HEK293 (cell line): Measurements from ENCODE around the gene COLQ.

Experiments
- CTCF ChIA-PET: fragments of 350-600 bp; formaldehyde crosslinking; extraction: SDS; loops from one replicate; lab custom pipeline; 2021; ENCODE audit warnings: antibody characterized with exemption; lab: Yijun Ruan, JAX
- POLR2A ChIA-PET: fragments of 300-600 bp; formaldehyde crosslinking; extraction: SDS; loops from one replicate; lab custom pipeline; 2020; ENCODE audit warnings: antibody characterized with exemption, inconsistent platforms; lab: Yijun Ruan, JAX
- H3K27ac ChIP-seq: fragments of 200-500 bp; sonication (Bioruptor generic); 2 replicates; pipeline ENCODE4 v1.5.1; 2014; ENCODE audit warnings: low read depth, low read length, control low read depth, inconsistent platforms; ENCODE audit errors: extremely low read depth
- H3K36me3 ChIP-seq, 2 experiments: fragments of 200-500 bp in 1 of 2; sonication (Bioruptor generic) in 1 of 2; 1 replicate in 1 of 2; 2 replicates in 1 of 2; pipeline ENCODE4 v1.5.1; 2014 to 2017; ENCODE audit warnings: inconsistent platforms in 2 of 2, low read length in 2 of 2; ENCODE audit not compliant: control insufficient read depth in 2 of 2, insufficient read depth in 1 of 2
- H3K4me1 ChIP-seq: fragments of 200-500 bp; sonication (Bioruptor generic); 2 replicates; pipeline ENCODE4 v1.5.1; 2014; ENCODE audit warnings: mild to moderate bottlenecking, low read length, inconsistent platforms; ENCODE audit not compliant: control insufficient read depth, insufficient read depth
- H3K4me3 ChIP-seq: 2 replicates; pipeline ENCODE4 v1.5.1; 2011; ENCODE audit warnings: low read depth, mild to moderate bottlenecking, control low read depth, low read length, moderate library complexity
- H3K9me3 ChIP-seq: fragments of 200-500 bp; sonication (Bioruptor generic); 2 replicates; pipeline ENCODE4 v1.5.1; 2014; ENCODE audit warnings: low read depth, low read length, inconsistent platforms; ENCODE audit not compliant: control insufficient read depth, insufficient read depth
- ATF2 ChIP-seq: fragments of 450-650 bp; formaldehyde crosslinking; IDR thresholded peaks from 2 replicates; pipeline ENCODE4 v1.5.1; 2016; ENCODE audit warnings: missing biosample characterization, missing genetic modification characterization, low read depth
- GLI2 ChIP-seq: fragments of 450-650 bp; formaldehyde crosslinking; IDR thresholded peaks from 2 replicates; pipeline ENCODE4; 2017; ENCODE audit warnings: missing biosample characterization, missing genetic modification characterization, low read depth, borderline replicate concordance
- GLI4 ChIP-seq: fragments of 450-650 bp; formaldehyde crosslinking; IDR thresholded peaks from 2 replicates; pipeline ENCODE4 v1.5.1; 2016; ENCODE audit warnings: missing biosample characterization, missing genetic modification characterization
- KLF8 ChIP-seq: fragments of 450-650 bp; formaldehyde crosslinking; IDR thresholded peaks from 2 replicates; pipeline ENCODE4 v1.5.1; 2016; ENCODE audit warnings: missing biosample characterization, missing genetic modification characterization
- MEIS1 ChIP-seq: sonication (generic); formaldehyde crosslinking; IDR thresholded peaks from 2 replicates; pipeline ENCODE4 v1.8.1; 2022; ENCODE audit warnings: missing genetic modification reagents, mild to moderate bottlenecking, borderline replicate concordance
- OSR2 ChIP-seq: fragments of 450-650 bp; formaldehyde crosslinking; IDR thresholded peaks from 2 replicates; pipeline ENCODE4 v1.5.1; 2016; ENCODE audit warnings: missing biosample characterization, missing genetic modification characterization
- OVOL3 ChIP-seq: fragments of 450-650 bp; formaldehyde crosslinking; IDR thresholded peaks from 2 replicates; pipeline ENCODE4 v1.5.1; 2016; ENCODE audit warnings: missing biosample characterization, missing genetic modification characterization
- RBAK ChIP-seq: fragments of 450-650 bp; formaldehyde crosslinking; IDR thresholded peaks from 2 replicates; pipeline ENCODE4 v1.5.1; 2016; ENCODE audit warnings: missing biosample characterization, missing genetic modification characterization
- SCRT2 ChIP-seq: fragments of 450-650 bp; formaldehyde crosslinking; IDR thresholded peaks from 2 replicates; pipeline ENCODE4 v1.5.1; 2016; ENCODE audit warnings: missing biosample characterization, missing genetic modification characterization
- SP3 ChIP-seq: fragments of 450-650 bp; formaldehyde crosslinking; IDR thresholded peaks from 2 replicates; pipeline ENCODE4 v1.5.1; 2016; ENCODE audit warnings: missing biosample characterization, missing genetic modification characterization
- TRIM28 ChIP-seq: IDR thresholded peaks from 2 replicates; pipeline ENCODE4 v1.6.1; 2011; ENCODE audit warnings: low read length, control low read depth, borderline replicate concordance
- ZBTB8A ChIP-seq: fragments of 450-650 bp; formaldehyde crosslinking; IDR thresholded peaks from 2 replicates; pipeline ENCODE4 v1.5.1; 2016; ENCODE audit warnings: missing biosample characterization, missing genetic modification characterization
- ZFP37 ChIP-seq: fragments of 450-650 bp; formaldehyde crosslinking; IDR thresholded peaks from 2 replicates; pipeline ENCODE4 v1.5.1; 2016; ENCODE audit warnings: missing biosample characterization, missing genetic modification characterization
- ZNF112 ChIP-seq: fragments of 450-650 bp; formaldehyde crosslinking; IDR thresholded peaks from 2 replicates; pipeline ENCODE4 v1.5.0; 2017; ENCODE audit warnings: missing biosample characterization, missing genetic modification characterization
- ZNF133 ChIP-seq: fragments of 450-650 bp; formaldehyde crosslinking; IDR thresholded peaks from 2 replicates; pipeline ENCODE4 v1.5.1; 2016; ENCODE audit warnings: missing biosample characterization, missing genetic modification characterization
- ZNF155 ChIP-seq: fragments of 450-650 bp; formaldehyde crosslinking; IDR thresholded peaks from 2 replicates; pipeline ENCODE4 v1.5.1; 2016; ENCODE audit warnings: missing biosample characterization, missing genetic modification characterization
- ZNF274 ChIP-seq, 2 experiments: fragments of 200-500 bp in 1 of 2; fragments of 450-650 bp in 1 of 2; sonication (Bioruptor generic) in 1 of 2; formaldehyde crosslinking in 1 of 2; IDR thresholded peaks; 2 replicates each; pipeline versions ENCODE4 v1.5.1 to v1.6.1; 2014 to 2016; ENCODE audit warnings: borderline replicate concordance in 1 of 2, inconsistent platforms in 1 of 2, low read length in 1 of 2, missing biosample characterization in 1 of 2, missing genetic modification characterization in 1 of 2
- ZNF423 ChIP-seq: fragments of 450-650 bp; formaldehyde crosslinking; IDR thresholded peaks from 2 replicates; pipeline ENCODE4 v1.5.1; 2016; ENCODE audit warnings: missing biosample characterization, missing genetic modification characterization
- ZNF521 ChIP-seq: fragments of 450-650 bp; formaldehyde crosslinking; IDR thresholded peaks from 2 replicates; pipeline ENCODE4 v1.5.1; 2017; ENCODE audit warnings: missing biosample characterization, mild to moderate bottlenecking, missing genetic modification characterization
- ZNF664 ChIP-seq: fragments of 450-650 bp; formaldehyde crosslinking; IDR thresholded peaks from 2 replicates; pipeline ENCODE4 v1.5.1; 2016; ENCODE audit warnings: missing biosample characterization, missing genetic modification characterization
- ZNF692 ChIP-seq: fragments of 450-650 bp; formaldehyde crosslinking; IDR thresholded peaks from 2 replicates; pipeline ENCODE4 v1.5.1; 2016; ENCODE audit warnings: missing biosample characterization, missing genetic modification characterization
- ZNF843 ChIP-seq: fragments of 450-650 bp; formaldehyde crosslinking; IDR thresholded peaks from 2 replicates; pipeline ENCODE4 v1.5.1; 2016; ENCODE audit warnings: missing biosample characterization, missing genetic modification characterization
- ZSCAN23 ChIP-seq: fragments of 450-650 bp; formaldehyde crosslinking; IDR thresholded peaks from 2 replicates; pipeline ENCODE4 v1.5.1; 2016; ENCODE audit warnings: missing biosample characterization, missing genetic modification characterization
- ZSCAN4 ChIP-seq: fragments of 450-650 bp; formaldehyde crosslinking; IDR thresholded peaks from 2 replicates; pipeline ENCODE4 v1.5.1; 2017; ENCODE audit warnings: missing biosample characterization, missing genetic modification characterization
- TF ChIP-seq, protein P1 (sequence below): fragments of 450-650 bp; formaldehyde crosslinking; IDR thresholded peaks from 2 replicates; pipeline ENCODE4; 2016; ENCODE audit warnings: missing biosample characterization, missing genetic modification characterization

The COLQ gene

DNA sequence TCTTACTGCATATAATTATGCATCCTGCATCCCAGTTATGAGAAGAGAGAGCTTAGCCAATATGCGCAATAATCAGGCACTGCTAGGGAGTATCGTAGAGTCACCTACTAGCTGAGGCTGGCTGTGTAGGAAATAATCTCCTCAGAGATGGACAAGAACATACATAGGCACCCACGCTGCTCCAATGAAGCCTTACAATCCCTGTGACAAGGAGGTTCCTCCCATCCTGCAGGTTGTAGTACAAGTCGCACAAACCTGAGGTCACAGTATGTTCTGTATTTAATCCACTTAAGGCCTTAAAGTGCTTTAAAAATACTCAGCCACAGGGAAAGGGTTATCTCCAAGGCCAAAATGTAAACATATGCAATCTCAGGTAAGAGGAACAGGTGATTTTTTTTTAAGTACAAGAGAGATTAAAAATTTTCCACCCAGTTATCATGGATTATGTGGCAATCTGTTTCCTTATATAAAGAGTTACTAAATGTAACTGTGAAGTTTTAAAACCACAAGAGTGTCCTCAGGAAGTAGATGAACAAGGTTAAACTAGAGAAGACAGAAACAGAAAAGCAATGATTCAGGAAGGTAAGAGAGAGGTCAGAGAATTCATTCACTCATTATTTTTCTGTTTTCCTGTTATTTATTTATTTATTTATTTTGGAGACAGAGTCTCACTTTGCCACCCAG is 7.5 kb upstream of the COLQ start:
- ChIA-PET POLR2A (no interaction called here), CTCF (no interaction called here)
- H3K9me3 ChIP-seq: no peaks in the 10 kb centered on the region
- H3K36me3 ChIP-seq: no peaks in the 10 kb centered on the region
- H3K27ac ChIP-seq: no peak overlapping the region
- H3K4me1 ChIP-seq: no peaks in the 10 kb centered on the region
- no peak for TF ChIP-seq SCRT2
- TF ChIP-seq, protein P1, sequence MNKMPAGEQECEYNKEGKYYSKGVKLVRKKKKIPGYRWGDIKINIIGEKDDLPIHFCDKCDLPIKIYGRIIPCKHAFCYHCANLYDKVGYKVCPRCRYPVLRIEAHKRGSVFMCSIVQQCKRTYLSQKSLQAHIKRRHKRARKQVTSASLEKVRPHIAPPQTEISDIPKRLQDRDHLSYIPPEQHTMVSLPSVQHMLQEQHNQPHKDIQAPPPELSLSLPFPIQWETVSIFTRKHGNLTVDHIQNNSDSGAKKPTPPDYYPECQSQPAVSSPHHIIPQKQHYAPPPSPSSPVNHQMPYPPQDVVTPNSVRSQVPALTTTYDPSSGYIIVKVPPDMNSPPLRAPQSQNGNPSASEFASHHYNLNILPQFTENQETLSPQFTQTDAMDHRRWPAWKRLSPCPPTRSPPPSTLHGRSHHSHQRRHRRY: no peak
- no peak for TF ChIP-seq ZNF133 (tag by site-specific recombination)
- TF ChIP-seq MEIS1 (CRISPR knock-in tag): no peak
- no peak for TF ChIP-seq OVOL3 (tag by site-specific recombination)
- no peak for TF ChIP-seq GLI2 (tag by site-specific recombination)
- TF ChIP-seq ZNF155 (tag by site-specific recombination): no peak
- no peak for TF ChIP-seq ZNF843 (tag by site-specific recombination)
- TF ChIP-seq ZNF692 (tag by site-specific recombination): no peak
- TF ChIP-seq GLI4 (tag by site-specific recombination): no peak
- TF ChIP-seq ZNF274 (IDR thresholded peaks at IDR 0.05; ENCODE audit: low read length): no peak
- TF ChIP-seq ZNF274 (tag by site-specific recombination; IDR thresholded peaks at IDR 0.05; ENCODE audit: borderline replicate concordance): no peak
- no peak for TF ChIP-seq RBAK (tag by site-specific recombination)
- TF ChIP-seq ZSCAN23 (tag by site-specific recombination): no peak
- no peak for TF ChIP-seq OSR2 (tag by site-specific recombination)
- TF ChIP-seq SP3 (tag by site-specific recombination): no peak
- TF ChIP-seq ZBTB8A (tag by site-specific recombination): no peak
- no peak for TF ChIP-seq ZNF112 (tag by site-specific recombination)
- no peak for TF ChIP-seq ZFP37 (tag by site-specific recombination)
- no peak for TF ChIP-seq ZNF664 (tag by site-specific recombination)
- TF ChIP-seq, all 188 proteins: peak for 0
- no peak overlapping the region for H3K4me3 ChIP-seq

DNA sequence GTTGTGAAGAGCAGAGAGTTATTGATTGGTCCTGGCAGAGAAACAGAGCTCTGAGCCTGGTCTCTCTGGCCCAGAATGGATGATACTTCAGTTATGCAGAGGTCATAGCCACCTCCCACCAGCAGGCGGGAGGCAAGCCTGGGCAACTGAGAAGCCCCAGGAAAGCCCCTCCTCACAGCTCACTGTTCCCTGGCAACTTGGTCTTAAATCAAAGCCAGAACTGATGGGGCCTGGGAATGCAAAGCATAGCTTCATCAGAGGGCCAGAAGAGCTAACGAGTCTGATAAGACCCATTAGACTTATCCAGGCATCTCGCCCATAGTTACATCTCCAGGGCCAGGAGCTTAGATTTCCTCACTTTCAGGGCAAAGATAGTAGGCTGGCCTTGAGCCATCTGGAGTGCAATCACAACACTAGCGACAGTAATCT is 5.5 kb upstream of the COLQ start:
- Histone ChIP-seq H3K4me3 (no peak overlapping the region), H3K9me3 (no peaks in the 10 kb centered on the region), H3K36me3 (no peaks in the 10 kb centered on the region), H3K27ac (no peak overlapping the region), H3K4me1 (no peaks in the 10 kb centered on the region)
- POLR2A ChIA-PET: interaction anchor here (1.1 kb wide), 1 partner anchor 9 kb away, joined by 3 read pairs; no protein-coding TSS in a partner anchor
- no peak for TF ChIP-seq TRIM28
- no peak for TF ChIP-seq ZSCAN4 (tag by site-specific recombination)
- no peak for TF ChIP-seq ZNF521 (tag by site-specific recombination)
- no peak for TF ChIP-seq KLF8 (tag by site-specific recombination)
- no peak for TF ChIP-seq ATF2 (tag by site-specific recombination)
- no peak for TF ChIP-seq ZNF423 (tag by site-specific recombination)
- CTCF ChIA-PET: interaction anchor here (0.9 kb wide), 2 partner anchors 17 to 322 kb away, joined by 3 read pairs; no protein-coding TSS in a partner anchor
